A549 treated with dexamethasone at 1 μM for 4 hours (cell line): ENCODE measurements around the gene GLI2. TPM values are rescaled to one million over a fixed set of nuclear protein-coding genes. Genes with fewer than 3 reads are reported as not detected.

Source experiments
- total RNA-seq: library from RNA; stranded (reverse); fragments of 200-300 nt; extraction: Qiagen RNA extraction; gene quantifications from 5 replicates; pipeline ENCODE4 v1.2.3, GENCODE V29; 2022

The GLI2 gene
- 15.0 to 31.4 TPM (median 28.8 TPM) in 5 replicates for total RNA-seq

DNA sequence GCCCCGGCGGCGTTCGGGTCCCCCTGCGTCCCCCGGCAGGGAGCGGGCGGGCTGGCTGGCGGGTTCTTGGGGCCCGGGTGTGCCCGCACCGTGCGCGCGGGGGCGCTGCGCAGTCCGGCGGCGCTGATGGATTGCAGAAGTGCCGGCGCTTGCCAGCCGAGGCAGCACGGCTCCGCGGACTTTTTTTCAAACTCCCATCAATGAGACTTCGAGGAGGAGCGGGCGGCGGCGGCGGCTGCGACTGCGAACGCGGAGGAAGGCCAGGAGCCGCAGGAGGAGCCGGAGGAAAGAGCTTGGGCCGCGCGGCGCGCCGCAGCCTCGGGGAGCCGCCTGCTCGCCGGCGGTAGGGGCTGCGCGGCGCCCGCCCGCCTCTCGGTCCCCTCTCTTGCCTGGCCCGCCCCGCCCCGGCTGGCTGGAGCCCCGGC, at the start of gene GLI2:
TSS of gene GLI2 (plus strand) at position 123 of the 425 bp plus-strand sequence. CDS start 61,453 bp downstream, outside the sequence.

